GM18505 (cell line): ENCODE results near the gene RANGAP1.
A peak's percentile ranks its signal among the peaks of the same experiment; 100 is the strongest.

Experiments
- ATAC-seq: cut with Tn5 transposase; IDR thresholded peaks from one replicate; pipeline ENCODE4 v1.9.1; 2021; ENCODE audit not compliant: unreplicated experiment
- POLR2A ChIP-seq: IDR thresholded peaks from 4 replicates; pipeline ENCODE4 v1.6.1; 2011; ENCODE audit warnings: borderline replicate concordance; ENCODE audit not compliant: insufficient read depth, insufficient read length; ENCODE audit errors: extremely low read depth

Gene RANGAP1

GRCh38 chr22:41238570-41239442 is 47.2 kb downstream of the RANGAP1 start:
- TF ChIP-seq POLR2A, result no peak

GRCh38 chr22:41237707-41238569 is 48.0 kb downstream of the RANGAP1 start:
- peak; percentile 7 for TF ChIP-seq POLR2A
- ATAC-seq, result no peak

More at GRCh38 chr22:41238570-41239442, 47.2 kb downstream of the RANGAP1 start:
- ATAC-seq, result no peak

GRCh38 chr22:41237036-41237706 is 48.8 kb downstream of the RANGAP1 start:
- peak; percentile 20 for TF ChIP-seq POLR2A
- ATAC-seq, result no peak

GRCh38 chr22:41234815-41235695 is 50.9 kb downstream of the RANGAP1 start:
- no peak for TF ChIP-seq POLR2A
- no peak for ATAC-seq

GRCh38 chr22:41231369-41231768 is 54.6 kb downstream of the RANGAP1 start:
- no peak for ATAC-seq
- TF ChIP-seq POLR2A, result no peak

- TF ChIP-seq POLR2A, result no peak
- no peak for ATAC-seq
Measured at GRCh38 chr22:41230401-41230785, 55.6 kb downstream of the RANGAP1 start.

- ATAC-seq, result no peak
- TF ChIP-seq POLR2A, result no peak
Measured at GRCh38 chr22:41229730-41230400, 56.1 kb downstream of the RANGAP1 start.

- TF ChIP-seq POLR2A, result no peak
- ATAC-seq, result no peak
Measured at GRCh38 chr22:41229215-41229614, 56.8 kb downstream of the RANGAP1 start.

GRCh38 chr22:41226723-41227655 is 59.0 kb downstream of the RANGAP1 start:
- TF ChIP-seq POLR2A, result no peak
- no peak for ATAC-seq

GRCh38 chr22:41223535-41223934 is 62.5 kb downstream of the RANGAP1 start:
- no peak for ATAC-seq
- no peak for TF ChIP-seq POLR2A
